ENCODE results near the gene TSPO2.
A peak's percentile ranks its signal among the peaks of the same experiment; 100 is the strongest.

Gene TSPO2

GRCh38 chr6:41027799-41028560 is 14.3 kb upstream of the TSPO2 start:
- DNase-seq, result peak; percentile 67

- no peak for DNase-seq
Measured at GRCh38 chr6:41028561-41029412, 13.5 kb upstream of the TSPO2 start.

GRCh38 chr6:41032830-41033229 is 9.4 kb upstream of the TSPO2 start:
- no peak for DNase-seq

GRCh38 chr6:41033776-41034175 is 8.5 kb upstream of the TSPO2 start:
- DNase-seq, result no peak

GRCh38 chr6:41036186-41036585 is 6.1 kb upstream of the TSPO2 start:
- DNase-seq, result no peak

GRCh38 chr6:41036601-41037000 is 5.7 kb upstream of the TSPO2 start:
- DNase-seq, result no peak

GRCh38 chr6:41037107-41037900 is 5.0 kb upstream of the TSPO2 start:
- no peak for DNase-seq

- DNase-seq, result no peak
Measured at GRCh38 chr6:41038205-41038604, 4.1 kb upstream of the TSPO2 start.

- DNase-seq, result peak; percentile 25
Measured at GRCh38 chr6:41039060-41039998, 2.9 kb upstream of the TSPO2 start, which contains the start of gene UNC5CL. TSS of gene UNC5CL (minus strand) at chr6:41039221. CDS start at chr6:41035074, 4,147 bp downstream.

- no peak for DNase-seq
Measured at GRCh38 chr6:41040101-41040939, 1.9 kb upstream of the TSPO2 start.

- DNase-seq, result no peak
Measured at GRCh38 chr6:41040940-41041536, 1.2 kb upstream of the TSPO2 start.

- no peak for DNase-seq
Measured at GRCh38 chr6:41043151-41043550, 884 bp downstream of the TSPO2 start.

GRCh38 chr6:41045664-41046063 is 3.4 kb downstream of the TSPO2 start:
- no peak for DNase-seq

GRCh38 chr6:41046084-41046483 is 3.8 kb downstream of the TSPO2 start:
- DNase-seq, result no peak

- DNase-seq, result no peak
Measured at GRCh38 chr6:41047306-41047705, 5.0 kb downstream of the TSPO2 start.

GRCh38 chr6:41047745-41048732 is 5.8 kb downstream of the TSPO2 start:
- DNase-seq, result no peak

GRCh38 chr6:41049521-41049920 is 7.3 kb downstream of the TSPO2 start:
- DNase-seq, result no peak

GRCh38 chr6:41049955-41050354 is 7.7 kb downstream of the TSPO2 start:
- DNase-seq, result no peak

GRCh38 chr6:41050536-41050935 is 8.3 kb downstream of the TSPO2 start:
- no peak for DNase-seq
